Muscle layer of duodenum (tissue), 2 donors: Measurements from ENCODE around the gene PHF10.

Experiments
- H3K27ac ChIP-seq: one replicate; pipeline ENCODE4 v1.7.0; 2013; ENCODE audit warnings: mild to moderate bottlenecking, low read length
- H3K27me3 ChIP-seq: one replicate; pipeline ENCODE4 v1.7.0; 2013; ENCODE audit warnings: low read depth, mild to moderate bottlenecking, control low read depth, low read length
- H3K36me3 ChIP-seq, 2 donors: one replicate each; pipeline ENCODE4 v1.7.0; 2013; ENCODE audit warnings: low read length in 2 of 2, control low read depth in 1 of 2, mild to moderate bottlenecking in 1 of 2; ENCODE audit not compliant: insufficient read depth in 2 of 2, control insufficient read depth in 1 of 2
- H3K4me1 ChIP-seq, 2 donors: one replicate each; pipeline ENCODE4 v1.7.0; 2013; ENCODE audit warnings: low read length in 2 of 2, mild to moderate bottlenecking in 2 of 2, control low read depth in 1 of 2, moderate library complexity in 1 of 2; ENCODE audit not compliant: insufficient read depth in 2 of 2, control insufficient read depth in 1 of 2
- H3K4me3 ChIP-seq, 2 donors: one replicate each; pipeline ENCODE4 v1.7.0; 2013; ENCODE audit warnings: low read length in 2 of 2, low read depth in 1 of 2, mild to moderate bottlenecking in 1 of 2
- H3K9me3 ChIP-seq, 2 donors: one replicate each; pipeline ENCODE4 v1.7.0; 2013; ENCODE audit warnings: low read length in 2 of 2, control low read depth in 1 of 2, mild to moderate bottlenecking in 1 of 2; ENCODE audit not compliant: control insufficient read depth in 1 of 2
- donor health status: healthy.

The PHF10 gene

DNA sequence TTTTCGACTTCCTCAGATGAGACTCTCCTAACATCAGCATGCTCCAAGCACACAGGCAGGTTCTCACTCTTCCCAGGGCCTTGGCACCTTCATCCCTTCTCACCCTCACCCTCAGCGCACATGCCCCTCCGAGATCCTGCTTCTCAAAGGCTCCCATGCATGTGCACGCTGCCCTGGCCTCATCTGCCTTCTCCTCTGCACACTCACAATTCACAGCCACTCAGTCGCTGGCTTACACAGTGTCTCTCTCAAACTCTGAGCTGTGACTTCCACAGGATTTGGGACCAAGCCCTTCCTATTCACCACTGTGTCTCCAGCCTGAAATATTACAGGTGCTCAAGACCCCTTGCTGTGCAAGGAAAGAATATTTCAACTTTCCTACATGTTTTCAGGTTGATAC lies 52.7 kb downstream of the PHF10 start:
- Histone ChIP-seq H3K27ac (no peak overlapping the region), H3K9me3 (no peaks in the 10 kb centered on the region), H3K27me3 (no peaks in the 10 kb centered on the region), H3K4me1 (no peaks in the 10 kb centered on the region), H3K4me3 (no peak overlapping the region), H3K36me3 (peaks cover 17 to 42% of the 10 kb centered on the region in 2 donors)

DNA sequence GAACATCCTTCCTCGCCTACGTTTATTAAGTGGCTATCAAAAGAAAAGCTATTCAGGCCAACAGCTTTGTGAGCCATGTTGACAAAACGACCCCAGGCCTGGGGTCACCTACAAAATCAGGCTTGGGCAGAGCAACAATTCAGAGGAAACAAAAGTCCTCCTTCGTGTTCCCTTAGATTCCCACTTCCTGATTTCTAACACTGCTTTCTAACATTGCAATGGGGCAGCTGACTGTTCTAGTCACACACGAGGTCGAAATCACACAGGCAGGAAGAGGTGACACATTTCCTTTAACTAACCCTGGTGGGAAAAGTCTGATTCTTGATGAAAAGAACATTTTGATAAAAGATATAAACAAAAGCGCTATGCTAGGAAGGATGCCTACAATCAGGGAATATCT lies 54.4 kb downstream of the PHF10 start:
- Histone ChIP-seq H3K4me3 (no peak overlapping the region), H3K27ac (no peak overlapping the region), H3K27me3 (no peaks in the 10 kb centered on the region), H3K4me1 (no peaks in the 10 kb centered on the region), H3K9me3 (no peaks in the 10 kb centered on the region), H3K36me3 (peaks cover 21 to 47% of the 10 kb centered on the region in 2 donors)

- Histone ChIP-seq H3K9me3 (no peaks in the 10 kb centered on the region), H3K4me1 (no peaks in the 10 kb centered on the region), H3K36me3 (peaks cover 21 to 52% of the 10 kb centered on the region in 2 donors), H3K27me3 (no peaks in the 10 kb centered on the region), H3K27ac (no peak overlapping the region), H3K4me3 (no peak overlapping the region)
Observed at GRCh38 chr6:169669147-169669546, 55.2 kb downstream of the PHF10 start.

- Histone ChIP-seq H3K36me3 (peaks cover 26 to 60% of the 10 kb centered on the region in 2 donors), H3K9me3 (no peaks in the 10 kb centered on the region), H3K27ac (no peak overlapping the region), H3K4me3 (no peak overlapping the region), H3K27me3 (no peaks in the 10 kb centered on the region), H3K4me1 (no peaks in the 10 kb centered on the region)
Observed at GRCh38 chr6:169668203-169668847, 56.0 kb downstream of the PHF10 start.

GRCh38 chr6:169667716-169668115 lies 56.6 kb downstream of the PHF10 start:
- Histone ChIP-seq H3K9me3 (no peaks in the 10 kb centered on the region), H3K27me3 (no peaks in the 10 kb centered on the region), H3K27ac (no peak overlapping the region), H3K4me3 (no peak overlapping the region), H3K4me1 (no peaks in the 10 kb centered on the region), H3K36me3 (peaks cover 28 to 62% of the 10 kb centered on the region in 2 donors)

DNA sequence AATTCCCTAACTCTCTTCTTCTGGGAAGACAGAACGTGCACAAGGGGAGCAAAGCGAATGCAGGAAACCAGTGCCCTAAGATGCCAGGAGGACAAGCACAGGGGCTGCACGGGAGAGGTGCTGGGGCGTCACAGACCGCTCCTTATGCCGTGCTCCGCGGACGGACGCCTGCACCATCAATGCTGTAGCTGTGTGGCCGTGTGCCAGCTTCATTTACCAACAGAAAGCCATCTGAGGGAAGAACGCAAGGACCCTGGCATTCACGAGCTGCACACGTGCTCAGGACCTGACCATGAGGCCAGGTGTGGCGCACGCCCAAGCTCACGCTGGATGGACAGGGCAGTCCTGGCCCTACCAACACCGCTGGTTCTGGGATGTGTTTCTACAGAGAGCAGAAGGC lies 57.9 kb downstream of the PHF10 start:
- Histone ChIP-seq H3K36me3 (peaks cover 29 to 56% of the 10 kb centered on the region in 2 donors), H3K27me3 (no peaks in the 10 kb centered on the region), H3K27ac (no peak overlapping the region)

GRCh38 chr6:169665289-169665688 lies 59.0 kb downstream of the PHF10 start:
- no peak overlapping the region for H3K27ac ChIP-seq
- peaks cover 24 to 58% of the 10 kb centered on the region in 2 donors for H3K36me3 ChIP-seq
- no peak overlapping the region for H3K4me3 ChIP-seq
- H3K9me3 ChIP-seq = no peaks in the 10 kb centered on the region
- H3K4me1 ChIP-seq = no peaks in the 10 kb centered on the region
- no peaks in the 10 kb centered on the region for H3K27me3 ChIP-seq

More for the DNA sequence above, 57.9 kb downstream of the PHF10 start:
- no peaks in the 10 kb centered on the region for H3K4me1 ChIP-seq
- no peaks in the 10 kb centered on the region for H3K9me3 ChIP-seq
- H3K4me3 ChIP-seq = no peak overlapping the region

- Histone ChIP-seq H3K27me3 (no peaks in the 10 kb centered on the region), H3K27ac (no peak overlapping the region), H3K4me3 (no peak overlapping the region), H3K4me1 (no peaks in the 10 kb centered on the region), H3K9me3 (no peaks in the 10 kb centered on the region), H3K36me3 (peaks cover 22 to 62% of the 10 kb centered on the region in 2 donors)
Observed at GRCh38 chr6:169664227-169664626, 60.1 kb downstream of the PHF10 start.

DNA sequence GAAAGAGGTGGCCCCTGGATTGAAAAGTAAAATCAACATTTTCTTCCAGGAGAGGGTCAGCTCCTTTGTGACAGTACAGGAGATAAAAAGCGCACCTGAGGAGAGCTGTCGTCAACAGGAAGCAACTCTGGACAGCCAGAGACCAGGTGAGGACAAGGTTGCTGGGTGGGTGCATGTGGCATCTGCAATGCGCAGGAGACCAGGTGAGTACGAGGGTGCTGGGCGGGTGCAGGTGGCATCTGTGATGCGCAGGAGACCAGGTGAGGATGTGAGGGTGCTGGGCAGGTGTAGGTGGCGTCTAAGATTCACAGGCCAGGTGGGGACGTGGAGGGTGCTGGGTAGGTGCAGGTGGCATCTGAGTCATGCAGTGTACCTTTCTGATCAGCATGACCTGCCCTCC lies 60.8 kb downstream of the PHF10 start:
- H3K36me3 ChIP-seq = peaks cover 25 to 61% of the 10 kb centered on the region in 2 donors
- no peaks in the 10 kb centered on the region for H3K27me3 ChIP-seq
- H3K4me3 ChIP-seq = no peak overlapping the region
- H3K9me3 ChIP-seq = no peaks in the 10 kb centered on the region
- no peak overlapping the region for H3K27ac ChIP-seq
- H3K4me1 ChIP-seq = no peaks in the 10 kb centered on the region

- H3K27me3 ChIP-seq = no peaks in the 10 kb centered on the region
- peaks cover 16 to 56% of the 10 kb centered on the region in 2 donors for H3K36me3 ChIP-seq
- H3K4me1 ChIP-seq = no peaks in the 10 kb centered on the region
- H3K4me3 ChIP-seq = no peak overlapping the region
- no peak overlapping the region for H3K27ac ChIP-seq
- H3K9me3 ChIP-seq = no peaks in the 10 kb centered on the region
Observed at GRCh38 chr6:169661391-169661756, 62.9 kb downstream of the PHF10 start.

DNA sequence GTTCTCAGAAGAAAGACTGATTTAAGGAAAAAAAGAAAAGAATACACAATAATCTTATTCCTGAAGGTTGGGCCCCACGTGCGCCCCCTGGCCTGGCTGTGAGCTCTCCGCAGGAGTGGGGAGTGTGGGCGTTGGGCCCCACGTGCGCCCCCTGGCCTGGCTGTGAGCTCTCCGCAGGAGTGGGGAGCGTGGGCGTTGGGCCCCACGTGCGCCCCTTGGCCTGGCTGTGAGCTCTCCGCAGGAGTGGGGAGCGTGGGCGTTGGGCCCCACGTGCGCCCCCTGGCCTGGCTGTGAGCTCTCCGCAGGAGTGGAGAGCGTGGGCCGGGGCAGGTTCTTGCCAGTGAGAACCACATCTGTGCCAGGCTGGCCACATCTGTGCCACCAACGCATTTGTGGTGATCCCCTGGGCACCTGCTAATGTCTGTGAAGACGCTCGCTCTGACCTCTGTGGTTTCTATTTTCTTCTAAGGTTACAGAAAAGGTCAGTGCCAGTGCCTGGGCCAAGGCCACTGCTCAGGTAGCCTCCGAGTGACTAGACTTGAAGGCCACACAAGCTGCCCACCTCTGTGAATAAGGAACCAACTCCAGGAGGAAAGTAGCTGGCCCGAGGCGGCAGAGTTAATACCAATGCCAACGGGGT lies 63.4 kb downstream of the PHF10 start:
- Histone ChIP-seq H3K27ac (no peak overlapping the region), H3K27me3 (no peaks in the 10 kb centered on the region), H3K4me3 (no peak overlapping the region), H3K36me3 (peaks cover 13 to 53% of the 10 kb centered on the region in 2 donors), H3K9me3 (no peaks in the 10 kb centered on the region), H3K4me1 (no peaks in the 10 kb centered on the region)
